Transverse colon (tissue), 4 donors: ENCODE results near the gene SOCS1. TPM values are rescaled to one million over a fixed set of nuclear protein-coding genes. Genes with fewer than 3 reads are reported as not detected.

Source experiments
- DNase-seq: peaks from one replicate; pipeline ENCODE4 v3.0.0-alpha.2; 2019
- H3K27ac ChIP-seq, 4 donors: fragments of 200-600 bp; sonication (generic); 2 replicates each; pipeline ENCODE4 v1.5.1; 2016 to 2018; ENCODE audit warnings: inconsistent platforms in 4 of 4
- H3K27me3 ChIP-seq: fragments of 200-600 bp; sonication (generic); 2 replicates; pipeline ENCODE4 v1.5.1; 2017; ENCODE audit warnings: inconsistent platforms
- H3K36me3 ChIP-seq, 4 donors: fragments of 200-600 bp; sonication (generic); 2 replicates each; pipeline ENCODE4 v1.5.1; 2017 to 2019; ENCODE audit warnings: inconsistent platforms in 4 of 4
- H3K4me1 ChIP-seq, 4 donors: fragments of 200-600 bp; sonication (generic); 2 replicates each; pipeline ENCODE4 v1.5.1; 2017 to 2020; ENCODE audit warnings: inconsistent platforms in 4 of 4
- H3K4me3 ChIP-seq, 4 donors: fragments of 200-600 bp; sonication (generic); 1 replicate in 1 of 4; 2 replicates in 3 of 4; pipeline versions ENCODE4 v1.5.1 to v1.6.1; 2017 to 2019; ENCODE audit warnings: inconsistent platforms in 4 of 4
- H3K9me3 ChIP-seq, 2 donors: fragments of 200-600 bp; sonication (generic); 2 replicates each; pipeline ENCODE4 v1.5.1; 2017 to 2019; ENCODE audit warnings: inconsistent platforms in 2 of 2
- EP300 ChIP-seq: sonication (generic); formaldehyde crosslinking; IDR thresholded peaks from one replicate; pipeline ENCODE4 v1.6.1; 2017; ENCODE audit warnings: antibody characterized with exemption, low read depth
- POLR2A ChIP-seq: fragments of 450-650 bp; IDR thresholded peaks from one replicate; pipeline ENCODE4 v1.6.1; 2016; ENCODE audit warnings: antibody characterized with exemption, mild to moderate bottlenecking, moderate library complexity
- POLR2AphosphoS5 ChIP-seq, 3 donors: sonication (generic); formaldehyde crosslinking; IDR thresholded peaks; one replicate each; pipeline ENCODE4 v1.6.1; 2016; ENCODE audit warnings: antibody characterized with exemption in 3 of 3
- WGBS, 2 donors: methylation state at CpG; one replicate each; pipeline ENCODE4 v1.1.5; 2018; ENCODE audit warnings: low coverage in 1 of 2; 5-methylcytosine and 5-hydroxymethylcytosine counted together
- in situ Hi-C, 4 donors: fragments of 200-750 bp; cut with MboI; loops; one replicate each; pipeline versions ENCODE4 v1.15.0 to v1.15.1; 2017; ENCODE audit warnings: low sequenced_read_pairs in 3 of 4, low pct_ligation_motif_present in 1 of 4, low pct_unique_long_range_greater_than_20kb in 1 of 4
- intact Hi-C: fragments of 100-400 bp; cut with DNase I; formaldehyde crosslinking; loops from one replicate; pipeline ENCODE4 v1.15.1; 2023; ENCODE audit warnings: low total_unique reads
- total RNA-seq, 4 donors: library from RNA; depleted of rRNA; stranded (reverse); fragments of >200 nt; gene quantifications; one replicate each; pipeline ENCODE4 v1.1.0, GENCODE V29; 2016
- TF ChIP-seq, protein P1 (sequence below), 5 experiments: fragments of 200-600 bp in 3 of 5; fragments of 450-650 bp in 2 of 5; sonication (generic) in 3 of 5; IDR thresholded peaks; 1 replicate in 2 of 5; 2 replicates in 3 of 5; pipeline ENCODE4 v1.5.1; 2016 to 2017; ENCODE audit warnings: antibody characterized with exemption in 5 of 5, inconsistent platforms in 3 of 5, mild to moderate bottlenecking in 2 of 5, moderate library complexity in 1 of 5

The SOCS1 gene
- total RNA-seq, 4 donors from 2014 or later: 2.2 to 17.6 (median 10.8) TPM

GRCh38 chr16:11239644-11240632 lies 16.1 kb downstream of the SOCS1 start:
- H3K4me3 ChIP-seq: no peak overlapping the region
- in situ Hi-C loops: no loop called here
- no peak for DNase-seq

GRCh38 chr16:11238272-11239202 lies 17.5 kb downstream of the SOCS1 start:
- intact Hi-C loops: no loop called here
- no peak overlapping the region for H3K4me3 ChIP-seq
- H3K27ac ChIP-seq: no peak overlapping the region
- in situ Hi-C loops: no loop called here
- H3K36me3 ChIP-seq: no peaks in the 10 kb centered on the region
- 96 to 100% methylated on average over 1 to 15 of the region's 15 CpGs for WGBS, 2 donors
- DNase-seq: no peak
- no peaks in the 10 kb centered on the region for H3K9me3 ChIP-seq
- H3K27me3 ChIP-seq: no peaks in the 10 kb centered on the region
- TF ChIP-seq EP300 (no peak), POLR2A (no peak), POLR2AphosphoS5 (IDR thresholded peaks at IDR 0.05) (no peak)
- TF ChIP-seq, protein P1, sequence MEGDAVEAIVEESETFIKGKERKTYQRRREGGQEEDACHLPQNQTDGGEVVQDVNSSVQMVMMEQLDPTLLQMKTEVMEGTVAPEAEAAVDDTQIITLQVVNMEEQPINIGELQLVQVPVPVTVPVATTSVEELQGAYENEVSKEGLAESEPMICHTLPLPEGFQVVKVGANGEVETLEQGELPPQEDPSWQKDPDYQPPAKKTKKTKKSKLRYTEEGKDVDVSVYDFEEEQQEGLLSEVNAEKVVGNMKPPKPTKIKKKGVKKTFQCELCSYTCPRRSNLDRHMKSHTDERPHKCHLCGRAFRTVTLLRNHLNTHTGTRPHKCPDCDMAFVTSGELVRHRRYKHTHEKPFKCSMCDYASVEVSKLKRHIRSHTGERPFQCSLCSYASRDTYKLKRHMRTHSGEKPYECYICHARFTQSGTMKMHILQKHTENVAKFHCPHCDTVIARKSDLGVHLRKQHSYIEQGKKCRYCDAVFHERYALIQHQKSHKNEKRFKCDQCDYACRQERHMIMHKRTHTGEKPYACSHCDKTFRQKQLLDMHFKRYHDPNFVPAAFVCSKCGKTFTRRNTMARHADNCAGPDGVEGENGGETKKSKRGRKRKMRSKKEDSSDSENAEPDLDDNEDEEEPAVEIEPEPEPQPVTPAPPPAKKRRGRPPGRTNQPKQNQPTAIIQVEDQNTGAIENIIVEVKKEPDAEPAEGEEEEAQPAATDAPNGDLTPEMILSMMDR (IDR thresholded peaks at IDR 0.05): no peak
- peaks cover 0 to 5% (median 2%) of the 10 kb centered on the region in 4 donors for H3K4me1 ChIP-seq

More at GRCh38 chr16:11239644-11240632, 16.1 kb downstream of the SOCS1 start:
- TF ChIP-seq POLR2A (no peak), POLR2AphosphoS5 (IDR thresholded peaks at IDR 0.05) (no peak), EP300 (no peak)
- TF ChIP-seq, protein P1 (IDR thresholded peaks at IDR 0.05): no peak
- intact Hi-C loops: no loop called here
- Histone ChIP-seq H3K9me3 (no peaks in the 10 kb centered on the region), H3K4me1 (peaks cover 0 to 5% (median 2%) of the 10 kb centered on the region in 4 donors), H3K36me3 (no peaks in the 10 kb centered on the region), H3K27me3 (no peaks in the 10 kb centered on the region), H3K27ac (no peak overlapping the region)
- WGBS, 2 donors: 80 to 82% methylated on average over 5 to 10 of the region's 10 CpGs

GRCh38 chr16:11236461-11237254 lies 19.3 kb downstream of the SOCS1 start:
- intact Hi-C loops: no loop called here
- TF ChIP-seq EP300 (no peak), POLR2A (no peak), POLR2AphosphoS5 (IDR thresholded peaks at IDR 0.05) (no peak)
- TF ChIP-seq, protein P1 (IDR thresholded peaks at IDR 0.05): no peak
- WGBS, 2 donors: 81 to 94% methylated on average over 2 to 10 of the region's 10 CpGs
- no peaks in the 10 kb centered on the region for H3K27me3 ChIP-seq
- H3K9me3 ChIP-seq: no peaks in the 10 kb centered on the region
- H3K4me1 ChIP-seq: peaks cover 0 to 10% (median 4%) of the 10 kb centered on the region in 4 donors
- no peak overlapping the region for H3K4me3 ChIP-seq
- no peak for DNase-seq
- H3K36me3 ChIP-seq: no peaks in the 10 kb centered on the region
- H3K27ac ChIP-seq: no peak overlapping the region
- in situ Hi-C loops: no loop called here
